ENCODE data around the gene ZFP28. TPM values are rescaled to one million over a fixed set of nuclear protein-coding genes. Genes with fewer than 3 reads are reported as not detected.

The ZFP28 gene
- total and polyA plus RNA-seq, 9 donors, result 7.8 to 11.9 (median 8.9) TPM

DNA sequence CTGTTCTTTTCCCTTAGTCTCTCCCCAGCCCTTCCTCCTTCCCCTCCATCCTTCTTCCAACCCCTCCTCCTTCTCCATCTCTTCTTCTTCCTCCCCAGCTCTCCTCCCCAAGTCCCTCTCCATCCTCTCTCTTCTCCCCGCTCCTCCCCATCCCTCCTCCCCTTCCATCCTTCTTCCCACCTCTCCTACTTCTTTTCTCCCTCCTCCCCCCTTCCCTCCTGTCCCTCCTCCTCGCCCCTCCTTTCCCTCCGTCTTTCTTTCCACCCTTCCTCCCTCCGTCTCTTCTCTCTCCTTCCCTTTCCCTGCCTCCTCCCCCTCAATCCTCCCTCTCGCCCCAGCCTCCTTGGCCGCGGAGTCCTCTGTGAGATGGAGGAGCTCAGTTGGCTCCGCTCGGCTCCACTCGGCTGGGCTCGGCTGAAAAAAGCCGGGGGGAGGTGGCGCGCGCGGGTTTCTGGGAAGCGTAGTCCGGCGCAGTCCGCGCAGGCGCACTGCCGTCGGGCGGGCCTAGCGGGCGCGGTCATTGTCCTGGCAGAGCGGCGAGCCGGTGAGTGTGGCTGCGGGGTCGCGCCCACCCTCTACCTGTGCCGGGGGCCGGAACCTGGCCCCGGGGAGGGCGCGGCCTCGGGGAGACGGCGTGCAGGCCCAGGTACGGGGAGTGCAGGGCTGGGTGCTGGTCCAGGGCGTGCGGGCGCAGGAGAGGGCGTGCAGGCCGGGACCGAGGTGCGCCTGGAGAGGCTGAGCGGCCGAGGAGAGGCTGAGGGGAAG is 56.2 kb downstream of the ZFP28 start, which contains the start of gene ZNF71:
ZNF71 (plus strand) TSS at position 520 of the 765 bp plus-strand sequence. CDS start 6,257 bp downstream, outside the sequence.
- peaks cover 5% of the 10 kb centered on the region for H3K9me3 ChIP-seq (replicated peaks; ENCODE audit: control insufficient read depth, low read depth, low read length)
- WGBS (ENCODE audit: insufficient coverage), result under 1% methylated on average over 49 of the region's 52 CpGs

DNA sequence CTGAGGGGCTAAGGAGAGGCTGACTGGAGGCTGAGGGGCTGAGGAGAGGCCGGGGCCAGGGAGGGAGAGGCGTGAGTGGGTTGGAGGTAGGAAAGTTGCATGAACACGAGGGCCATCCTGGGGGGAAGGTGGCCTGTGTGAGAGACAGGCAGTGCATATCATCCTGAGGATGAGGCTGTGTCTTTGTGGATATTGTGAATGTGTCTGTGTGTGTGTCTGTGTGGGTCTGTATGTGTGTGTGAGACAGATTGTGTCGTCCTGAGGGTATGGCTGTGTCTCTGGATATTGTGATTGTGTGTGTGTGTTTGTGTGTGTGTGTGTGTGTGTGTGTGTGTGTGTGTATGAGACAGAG is 56.8 kb downstream of the ZFP28 start:
- peaks cover 5% of the 10 kb centered on the region for H3K9me3 ChIP-seq (replicated peaks; ENCODE audit: control insufficient read depth, low read depth, low read length)
- no peak for DNase-seq
- H3K27ac ChIP-seq (ENCODE audit: low read length), result peak overlapping the region; percentile 20
- peaks cover 22% of the 10 kb centered on the region for H3K36me3 ChIP-seq (ENCODE audit: control insufficient read depth, insufficient read depth, low read length)
- peak overlapping the region; percentile 91 for H3K4me3 ChIP-seq (ENCODE audit: low read length)
- 0% methylated on average over 4 of the region's 4 CpGs for WGBS (ENCODE audit: insufficient coverage)
- H3K27me3 ChIP-seq (ENCODE audit: control insufficient read depth, insufficient read depth, low read length), result no peaks in the 10 kb centered on the region
- peaks cover 10% of the 10 kb centered on the region for H3K4me1 ChIP-seq (ENCODE audit: control insufficient read depth, insufficient read depth, low read length)

More for the DNA sequence above, 56.2 kb downstream of the ZFP28 start, which contains the start of gene ZNF71:
- Histone ChIP-seq H3K27me3 (ENCODE audit: control insufficient read depth, insufficient read depth, low read length) (no peaks in the 10 kb centered on the region), H3K4me3 (ENCODE audit: low read length) (peak within 1 kb of the TSS; percentile 91), H3K36me3 (ENCODE audit: control insufficient read depth, insufficient read depth, low read length) (peaks cover 22% of the 10 kb centered on the region), H3K27ac (ENCODE audit: low read length) (peak within 1 kb of the TSS; percentile 20), H3K4me1 (ENCODE audit: control insufficient read depth, insufficient read depth, low read length) (peaks cover 10% of the 10 kb centered on the region)
- DNase-seq, result peak; percentile 95

DNA sequence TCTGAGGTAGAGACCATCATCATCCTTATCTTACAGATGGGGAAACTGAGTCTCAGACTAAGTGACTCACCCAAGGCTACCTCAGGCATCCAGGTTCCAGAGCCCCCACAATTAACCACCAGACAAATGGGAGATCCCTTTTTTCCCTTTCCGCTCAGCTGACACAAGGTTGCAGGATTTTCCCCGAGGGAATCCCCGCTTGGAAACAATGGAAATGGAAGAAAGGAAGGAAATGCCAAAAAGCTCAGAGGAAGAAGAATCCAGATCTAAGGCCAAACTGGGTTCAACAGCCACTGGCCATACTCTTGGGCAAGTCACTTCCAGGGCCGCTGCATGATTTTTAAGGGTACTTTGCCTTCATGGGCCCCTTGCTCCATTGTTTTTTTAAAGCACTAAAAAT is 57.9 kb downstream of the ZFP28 start:
- no peak overlapping the region for H3K27ac ChIP-seq (ENCODE audit: low read length)
- no peak for DNase-seq
- 70% methylated on average over 2 of the region's 4 CpGs for WGBS (ENCODE audit: insufficient coverage)

DNA sequence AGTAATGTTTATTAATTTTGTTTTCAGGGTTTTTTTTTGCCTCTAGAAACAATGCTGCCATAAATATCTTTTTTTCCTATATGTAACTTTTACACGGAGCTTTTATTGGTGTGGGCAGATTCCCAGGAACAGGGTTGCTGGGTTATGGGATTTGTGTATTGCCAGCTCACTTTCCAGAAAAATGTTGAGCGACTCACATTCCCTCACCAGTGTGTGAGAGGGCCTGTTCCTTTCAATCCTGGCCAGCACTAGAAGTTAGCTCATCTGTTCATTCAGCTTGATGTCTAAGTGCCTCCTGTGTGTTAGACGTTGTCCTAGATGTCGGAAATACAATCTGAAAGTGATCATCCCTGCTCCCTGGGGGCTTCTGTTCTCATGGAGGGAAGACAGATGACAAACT is 58.9 kb downstream of the ZFP28 start:
- Histone ChIP-seq H3K9me3 (replicated peaks; ENCODE audit: control insufficient read depth, low read depth, low read length) (peaks cover 13% of the 10 kb centered on the region), H3K36me3 (ENCODE audit: control insufficient read depth, insufficient read depth, low read length) (peaks cover 37% of the 10 kb centered on the region), H3K4me1 (ENCODE audit: control insufficient read depth, insufficient read depth, low read length) (peaks cover 10% of the 10 kb centered on the region), H3K27me3 (ENCODE audit: control insufficient read depth, insufficient read depth, low read length) (no peaks in the 10 kb centered on the region), H3K27ac (ENCODE audit: low read length) (no peak overlapping the region), H3K4me3 (ENCODE audit: low read length) (no peak overlapping the region)
- 80% methylated on average over 1 of the region's 4 CpGs for WGBS (ENCODE audit: insufficient coverage)
- DNase-seq, result no peak

More for the DNA sequence above, 57.9 kb downstream of the ZFP28 start:
- H3K4me1 ChIP-seq (ENCODE audit: control insufficient read depth, insufficient read depth, low read length), result peaks cover 10% of the 10 kb centered on the region
- no peak overlapping the region for H3K4me3 ChIP-seq (ENCODE audit: low read length)
- no peaks in the 10 kb centered on the region for H3K27me3 ChIP-seq (ENCODE audit: control insufficient read depth, insufficient read depth, low read length)
- peaks cover 34% of the 10 kb centered on the region for H3K36me3 ChIP-seq (ENCODE audit: control insufficient read depth, insufficient read depth, low read length)
- H3K9me3 ChIP-seq (replicated peaks; ENCODE audit: control insufficient read depth, low read depth, low read length), result peaks cover 13% of the 10 kb centered on the region

DNA sequence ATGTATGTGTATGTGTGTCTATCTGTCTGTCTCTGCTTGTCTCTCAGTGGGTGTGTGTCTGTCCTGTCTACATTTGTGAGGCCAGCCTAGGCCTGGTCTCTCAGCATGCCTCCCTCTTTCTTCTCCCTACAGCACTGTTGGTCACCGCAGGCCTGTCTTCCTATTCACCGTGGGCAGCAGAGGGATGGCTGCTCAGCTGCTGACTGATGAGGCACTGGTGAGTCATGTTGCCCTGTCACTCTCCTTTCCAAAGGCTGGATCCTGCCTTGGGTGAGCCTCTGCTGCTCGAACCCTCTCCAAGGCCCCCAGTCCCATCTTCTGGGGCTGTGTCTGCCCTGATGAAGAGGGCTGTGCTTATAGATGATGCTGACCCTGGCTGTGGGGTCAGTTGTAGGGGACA is 62.6 kb downstream of the ZFP28 start:
- no peak overlapping the region for H3K27ac ChIP-seq (ENCODE audit: low read length)
- no peak for DNase-seq
- H3K36me3 ChIP-seq (ENCODE audit: control insufficient read depth, insufficient read depth, low read length), result peaks cover 47% of the 10 kb centered on the region
- H3K9me3 ChIP-seq (replicated peaks; ENCODE audit: control insufficient read depth, low read depth, low read length), result peaks cover 39% of the 10 kb centered on the region
- H3K4me3 ChIP-seq (ENCODE audit: low read length), result no peak overlapping the region
- peaks cover 2% of the 10 kb centered on the region for H3K4me1 ChIP-seq (ENCODE audit: control insufficient read depth, insufficient read depth, low read length)
- no peaks in the 10 kb centered on the region for H3K27me3 ChIP-seq (ENCODE audit: control insufficient read depth, insufficient read depth, low read length)
- 100% methylated on average over 2 of the region's 3 CpGs for WGBS (ENCODE audit: insufficient coverage)

DNA sequence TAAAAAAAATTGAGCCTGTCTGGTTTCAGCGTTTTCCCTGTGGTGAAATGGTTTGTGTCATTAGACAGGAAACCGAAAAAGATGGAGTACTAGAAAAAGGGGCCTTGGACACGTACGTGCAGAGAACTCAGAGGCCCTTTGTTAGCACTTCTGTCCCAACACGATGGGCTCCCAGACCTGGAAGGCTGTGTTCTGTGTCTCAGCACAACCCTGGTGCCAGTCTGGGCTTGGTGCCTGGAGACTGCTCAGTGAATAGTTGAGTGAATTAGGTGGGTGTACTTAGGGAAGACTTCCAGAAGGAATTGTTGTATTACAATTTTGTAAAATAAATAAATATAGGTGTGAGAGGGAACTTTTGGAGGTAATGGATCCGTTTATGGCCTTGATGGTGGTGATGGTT is 65.1 kb downstream of the ZFP28 start:
- H3K36me3 ChIP-seq (ENCODE audit: control insufficient read depth, insufficient read depth, low read length), result peaks cover 34% of the 10 kb centered on the region
- no peak overlapping the region for H3K4me3 ChIP-seq (ENCODE audit: low read length)
- H3K4me1 ChIP-seq (ENCODE audit: control insufficient read depth, insufficient read depth, low read length), result no peaks in the 10 kb centered on the region
- 81% methylated on average over 5 of the region's 6 CpGs for WGBS (ENCODE audit: insufficient coverage)
- peaks cover 55% of the 10 kb centered on the region for H3K9me3 ChIP-seq (replicated peaks; ENCODE audit: control insufficient read depth, low read depth, low read length)
- H3K27me3 ChIP-seq (ENCODE audit: control insufficient read depth, insufficient read depth, low read length), result no peaks in the 10 kb centered on the region
- DNase-seq, result no peak
- H3K27ac ChIP-seq (ENCODE audit: low read length), result no peak overlapping the region

Other genes starting within 250 kb of the ZFP28 start
- gene ZSCAN5A, start 224.1 kb upstream of the ZFP28 start, total RNA-seq, result 8.7 TPM
- gene ZSCAN5A, start 224.1 kb upstream of the ZFP28 start, polyA plus RNA-seq (ENCODE audit: insufficient read depth in 1 of 8, insufficient read length in 8 of 8, low replicate concordance in 1 of 8), result 1 to 10 TPM; 6.4 to 9.8 (median 7.2) TPM
- gene ZNF582, start 145.4 kb upstream of the ZFP28 start, total RNA-seq, result 5.3 TPM
- gene ZNF582, start 145.4 kb upstream of the ZFP28 start, polyA plus RNA-seq (ENCODE audit: insufficient read depth in 1 of 8, insufficient read length in 8 of 8, low replicate concordance in 1 of 8), result 1 to 10 TPM; 4.1 to 5.6 (median 4.8) TPM
- 10.3 TPM for gene ZNF583, start 134.6 kb upstream of the ZFP28 start, total RNA-seq
- gene ZNF583, start 134.6 kb upstream of the ZFP28 start, polyA plus RNA-seq (ENCODE audit: insufficient read depth in 1 of 8, insufficient read length in 8 of 8, low replicate concordance in 1 of 8), result 1 to 10 TPM; 4.1 to 8.5 (median 6.7) TPM
- 8.1 TPM for gene ZNF667, start 61.6 kb upstream of the ZFP28 start, total RNA-seq
- gene ZNF667, start 61.6 kb upstream of the ZFP28 start, polyA plus RNA-seq (ENCODE audit: insufficient read depth in 1 of 8, insufficient read length in 8 of 8, low replicate concordance in 1 of 8), result 10 to 100 TPM in 3 of 8 donors, 1 to 10 TPM in 5; 6.8 to 11.4 (median 9.1) TPM
- gene ZNF471, start 31.1 kb upstream of the ZFP28 start, total RNA-seq, result 7.6 TPM
- 10 to 100 TPM in 4 of 8 donors, 1 to 10 TPM in 4; 7.6 to 19.0 (median 11.1) TPM for gene ZNF471, start 31.1 kb upstream of the ZFP28 start, polyA plus RNA-seq (ENCODE audit: insufficient read depth in 1 of 8, insufficient read length in 8 of 8, low replicate concordance in 1 of 8)
- gene ZNF470, start 28.5 kb downstream of the ZFP28 start, total RNA-seq, result 5.5 TPM
- 1 to 10 TPM; 3.4 to 5.8 (median 4.5) TPM for gene ZNF470, start 28.5 kb downstream of the ZFP28 start, polyA plus RNA-seq (ENCODE audit: insufficient read depth in 1 of 8, insufficient read length in 8 of 8, low replicate concordance in 1 of 8)
- gene ZNF71, start 56.4 kb downstream of the ZFP28 start, total RNA-seq, result 6.3 TPM
- gene ZNF71, start 56.4 kb downstream of the ZFP28 start, polyA plus RNA-seq (ENCODE audit: insufficient read depth in 1 of 8, insufficient read length in 8 of 8, low replicate concordance in 1 of 8), result 1 to 10 TPM; 6.4 to 8.6 (median 7.5) TPM
- 0.93 TPM for gene SMIM17, start 104.2 kb downstream of the ZFP28 start, total RNA-seq
- 1 to 10 TPM in 6 of 8 donors, under 1 TPM in 2; 0.85 to 2.6 (median 1.3) TPM for gene SMIM17, start 104.2 kb downstream of the ZFP28 start, polyA plus RNA-seq (ENCODE audit: insufficient read depth in 1 of 8, insufficient read length in 8 of 8, low replicate concordance in 1 of 8)
- 3.0 TPM for gene ZNF835, start 132.8 kb downstream of the ZFP28 start, total RNA-seq
- 1 to 10 TPM; 1.7 to 4.1 (median 3.6) TPM for gene ZNF835, start 132.8 kb downstream of the ZFP28 start, polyA plus RNA-seq (ENCODE audit: insufficient read depth in 1 of 8, insufficient read length in 8 of 8, low replicate concordance in 1 of 8)